ENCODE data around the gene CT47B1.

Gene CT47B1

DNA sequence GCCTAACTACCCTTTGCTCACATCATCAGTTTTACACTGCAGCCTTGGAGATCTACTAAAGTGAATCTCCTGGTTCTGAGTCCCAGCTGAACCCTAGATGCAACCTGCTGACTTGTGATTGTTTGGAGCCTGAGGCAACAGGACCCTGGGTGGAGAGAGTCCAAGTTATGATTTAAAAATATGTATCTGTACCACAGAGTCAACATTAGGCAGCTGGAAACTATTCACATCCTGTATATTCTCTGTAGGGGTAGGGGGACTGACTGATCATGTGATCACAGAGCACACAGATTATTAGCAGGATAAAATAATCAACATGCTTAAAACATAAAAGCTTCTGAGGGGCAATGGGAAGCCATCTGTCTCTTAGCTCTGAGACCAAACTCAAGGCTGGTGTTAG lies 52.1 kb downstream of the CT47B1 start:
- TF ChIP-seq, protein P1, sequence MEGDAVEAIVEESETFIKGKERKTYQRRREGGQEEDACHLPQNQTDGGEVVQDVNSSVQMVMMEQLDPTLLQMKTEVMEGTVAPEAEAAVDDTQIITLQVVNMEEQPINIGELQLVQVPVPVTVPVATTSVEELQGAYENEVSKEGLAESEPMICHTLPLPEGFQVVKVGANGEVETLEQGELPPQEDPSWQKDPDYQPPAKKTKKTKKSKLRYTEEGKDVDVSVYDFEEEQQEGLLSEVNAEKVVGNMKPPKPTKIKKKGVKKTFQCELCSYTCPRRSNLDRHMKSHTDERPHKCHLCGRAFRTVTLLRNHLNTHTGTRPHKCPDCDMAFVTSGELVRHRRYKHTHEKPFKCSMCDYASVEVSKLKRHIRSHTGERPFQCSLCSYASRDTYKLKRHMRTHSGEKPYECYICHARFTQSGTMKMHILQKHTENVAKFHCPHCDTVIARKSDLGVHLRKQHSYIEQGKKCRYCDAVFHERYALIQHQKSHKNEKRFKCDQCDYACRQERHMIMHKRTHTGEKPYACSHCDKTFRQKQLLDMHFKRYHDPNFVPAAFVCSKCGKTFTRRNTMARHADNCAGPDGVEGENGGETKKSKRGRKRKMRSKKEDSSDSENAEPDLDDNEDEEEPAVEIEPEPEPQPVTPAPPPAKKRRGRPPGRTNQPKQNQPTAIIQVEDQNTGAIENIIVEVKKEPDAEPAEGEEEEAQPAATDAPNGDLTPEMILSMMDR (IDR thresholded peaks at IDR 0.05; ENCODE audit: insufficient read depth, low read depth, low read length, missing control alignments), result no peak
- H3K4me3 ChIP-seq (ENCODE audit: low read length), result no peak overlapping the region
- no peak for DNase-seq (ENCODE audit: low read depth)
